ENCODE measurements around the gene OR2L3. TPM values are rescaled to one million over a fixed set of nuclear protein-coding genes. Genes with fewer than 3 reads are reported as not detected.
"Not testable (repeated sequence)": the region's sequence is repeated elsewhere in the genome, so short reads cannot be mapped to it uniquely, and the experiment has no call there.

OR2L3 gene
- total RNA-seq, 2 experiments from 2014 or later = not detected

GRCh38 chr1:248065604-248066003 lies 19.0 kb downstream of the OR2L3 start:
- Mint-ChIP-seq H3K27me3 (ENCODE audit: low read depth) (no peaks in the 10 kb centered on the region), H3K4me1 (ENCODE audit: low read depth) (no peaks in the 10 kb centered on the region), H3K9me3 (ENCODE audit: insufficient read depth) (no peaks in the 10 kb centered on the region), H3K4me3 (no peak overlapping the region), H3K36me3 (ENCODE audit: low read depth) (no peaks in the 10 kb centered on the region), H3K27ac (no peak overlapping the region)
- ATAC-seq (no peak), DNase-seq (no peak)
- CTCF ChIA-PET = no interaction called here
- POLR2A ChIA-PET = no interaction called here

GRCh38 chr1:248083864-248084263 lies 37.2 kb downstream of the OR2L3 start:
- H3K27me3 Mint-ChIP-seq (ENCODE audit: low read depth); H3K27ac Mint-ChIP-seq; CTCF ChIA-PET; H3K9me3 Mint-ChIP-seq (ENCODE audit: insufficient read depth); H3K4me1 Mint-ChIP-seq (ENCODE audit: low read depth); ATAC-seq; H3K36me3 Mint-ChIP-seq (ENCODE audit: low read depth); POLR2A ChIA-PET; H3K4me3 Mint-ChIP-seq; DNase-seq: not testable (repeated sequence)

DNA sequence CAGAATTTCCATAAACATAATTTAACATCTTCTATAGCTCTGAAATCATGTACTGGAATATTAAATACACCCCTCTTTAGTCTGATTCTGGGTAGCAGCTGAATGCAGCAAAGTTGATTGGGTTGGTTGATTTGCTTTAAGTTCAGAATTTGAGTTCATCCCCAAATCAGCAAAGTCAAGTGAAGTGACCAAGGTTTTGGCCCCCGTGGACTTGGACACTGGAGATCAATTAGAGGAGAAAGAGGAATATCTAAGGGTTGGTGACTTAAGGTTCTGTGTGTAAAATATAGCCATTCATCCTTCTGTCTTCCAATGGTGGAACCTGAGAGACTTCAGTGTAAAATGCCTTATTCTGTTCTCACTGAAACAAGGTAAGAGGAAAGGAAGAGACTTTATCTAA lies 48.2 kb downstream of the OR2L3 start, which contains the start of gene OR2L13:
OR2L13 (plus strand) TSS at position 301 of the 400 bp plus-strand sequence. CDS start 4,192 bp downstream, outside the sequence.
- Mint-ChIP-seq H3K27ac (no peak within 1 kb of the TSS), H3K36me3 (ENCODE audit: low read depth) (no peaks in the 10 kb centered on the region), H3K27me3 (ENCODE audit: low read depth) (no peaks in the 10 kb centered on the region), H3K9me3 (ENCODE audit: insufficient read depth) (peaks cover 25% of the 10 kb centered on the region), H3K4me3 (no peak within 1 kb of the TSS), H3K4me1 (ENCODE audit: low read depth) (no peaks in the 10 kb centered on the region)
- DNase-seq = no peak
- no peak for ATAC-seq
- ChIA-PET POLR2A (no interaction called here), CTCF (no interaction called here)

GRCh38 chr1:248098529-248098928 lies 51.9 kb downstream of the OR2L3 start:
- H3K27me3 Mint-ChIP-seq (ENCODE audit: low read depth) = no peaks in the 10 kb centered on the region
- no peaks in the 10 kb centered on the region for H3K36me3 Mint-ChIP-seq (ENCODE audit: low read depth)
- no peak for DNase-seq
- ATAC-seq = no peak
- H3K4me1 Mint-ChIP-seq (ENCODE audit: low read depth) = no peaks in the 10 kb centered on the region
- peaks cover 9% of the 10 kb centered on the region for H3K9me3 Mint-ChIP-seq (ENCODE audit: insufficient read depth)
- no peak overlapping the region for H3K27ac Mint-ChIP-seq
- ChIA-PET POLR2A (no interaction called here), CTCF (no interaction called here)
- H3K4me3 Mint-ChIP-seq = no peak overlapping the region

DNA sequence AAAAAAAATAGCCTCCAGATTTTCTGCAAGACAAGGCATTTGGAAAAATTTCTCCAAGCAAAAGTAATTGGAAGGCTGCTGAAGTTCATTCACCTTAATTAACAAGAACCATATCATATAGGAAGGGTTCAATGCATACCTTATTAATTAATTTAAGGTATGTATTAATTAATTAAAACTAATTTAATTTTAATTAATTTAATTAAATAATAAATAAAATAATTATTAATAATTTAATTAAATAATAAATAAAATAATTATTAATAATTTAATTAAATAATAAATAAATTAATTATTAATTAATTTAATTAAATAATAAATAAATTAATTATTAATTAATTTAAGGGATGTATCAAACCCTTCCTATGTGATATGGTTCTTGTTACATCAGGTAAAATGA lies 56.2 kb downstream of the OR2L3 start:
- ChIA-PET CTCF (interaction anchor here (1.0 kb wide), 1 partner anchor 166 kb away, joined by 3 read pairs; no protein-coding TSS in a partner anchor), POLR2A (no interaction called here)
- H3K27me3 Mint-ChIP-seq (ENCODE audit: low read depth) = no peaks in the 10 kb centered on the region
- H3K9me3 Mint-ChIP-seq (ENCODE audit: insufficient read depth) = no peaks in the 10 kb centered on the region
- H3K36me3 Mint-ChIP-seq (ENCODE audit: low read depth) = no peaks in the 10 kb centered on the region
- ATAC-seq (no peak), DNase-seq (no peak)
- H3K4me1 Mint-ChIP-seq (ENCODE audit: low read depth) = no peaks in the 10 kb centered on the region
- H3K4me3 Mint-ChIP-seq = no peak overlapping the region
- no peak overlapping the region for H3K27ac Mint-ChIP-seq

GRCh38 chr1:248111157-248111556 lies 64.5 kb downstream of the OR2L3 start:
- ChIA-PET CTCF (no interaction called here), POLR2A (no interaction called here)
- H3K9me3 Mint-ChIP-seq (ENCODE audit: insufficient read depth) = peaks cover 11% of the 10 kb centered on the region
- H3K4me3 Mint-ChIP-seq = no peak overlapping the region
- no peak for ATAC-seq
- no peaks in the 10 kb centered on the region for H3K27me3 Mint-ChIP-seq (ENCODE audit: low read depth)
- H3K36me3 Mint-ChIP-seq (ENCODE audit: low read depth) = peaks cover 5% of the 10 kb centered on the region
- no peak for DNase-seq
- H3K27ac Mint-ChIP-seq = no peak overlapping the region
- H3K4me1 Mint-ChIP-seq (ENCODE audit: low read depth) = no peaks in the 10 kb centered on the region

Other genes starting within 250 kb of the OR2L3 start
- gene OR14A16, start 222.7 kb upstream of the OR2L3 start, total RNA-seq = not detected
- gene OR11L1, start 204.9 kb upstream of the OR2L3 start, total RNA-seq = not detected
- under 1 TPM; 0.21 to 0.74 TPM for gene TRIM58, start 189.6 kb upstream of the OR2L3 start, total RNA-seq
- gene OR2W3, start 151.2 kb upstream of the OR2L3 start, total RNA-seq = not detected
- not detected for gene OR2T8, start 126.6 kb upstream of the OR2L3 start, total RNA-seq
- not detected for gene OR2AJ1, start 121.9 kb upstream of the OR2L3 start, total RNA-seq
- under 1 TPM in 1 of 2 experiments, not detected in 1; 0.29 TPM for gene OR2L8, start 98.0 kb upstream of the OR2L3 start, total RNA-seq
- not detected for gene OR2AK2, start 81.6 kb upstream of the OR2L3 start, total RNA-seq
- not detected for gene OR2L5, start 33.2 kb upstream of the OR2L3 start, total RNA-seq
- gene OR2L2, start 16.8 kb upstream of the OR2L3 start, total RNA-seq = not detected
- gene OR2L13, start 48.3 kb downstream of the OR2L3 start, total RNA-seq = not detected
- not detected for gene OR2M5, start 98.3 kb downstream of the OR2L3 start, total RNA-seq
- gene OR2M2, start 128.0 kb downstream of the OR2L3 start, total RNA-seq = not detected
- gene OR2M3, start 150.4 kb downstream of the OR2L3 start, total RNA-seq = not detected
- not detected for gene OR2M4, start 184.6 kb downstream of the OR2L3 start, total RNA-seq
- not detected for gene OR2T33, start 231.1 kb downstream of the OR2L3 start, total RNA-seq

Data from activated CD8-positive, alpha-beta T cell treated with anti-CD3 and anti-CD28 coated beads, Interleukin-2, amount 10 ng/mL, durations not matched to agents 7 days and 5 days (primary cell).